ENCODE data around the gene ST3GAL3.

DNA sequence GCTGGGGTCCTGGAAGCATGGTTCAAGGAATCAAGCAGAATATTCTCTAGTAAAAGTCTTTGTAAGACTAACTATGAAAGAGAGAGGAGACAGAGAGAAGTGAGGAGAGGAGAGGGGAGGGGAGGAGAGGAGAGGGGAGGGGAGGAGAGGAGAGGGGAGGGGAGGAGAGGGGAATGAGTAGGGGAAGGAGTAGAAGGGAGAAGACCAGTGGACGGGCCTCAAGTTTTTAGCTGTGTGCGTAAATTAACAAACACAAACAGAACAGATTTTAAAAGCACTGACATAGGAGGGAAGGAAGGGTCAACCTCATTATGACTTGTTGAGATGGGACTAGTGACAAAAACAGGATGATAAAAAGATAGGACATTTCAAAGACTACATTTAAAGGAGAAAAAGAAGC lies 62.8 kb downstream of the ST3GAL3 start:
- TF ChIP-seq, protein P1, sequence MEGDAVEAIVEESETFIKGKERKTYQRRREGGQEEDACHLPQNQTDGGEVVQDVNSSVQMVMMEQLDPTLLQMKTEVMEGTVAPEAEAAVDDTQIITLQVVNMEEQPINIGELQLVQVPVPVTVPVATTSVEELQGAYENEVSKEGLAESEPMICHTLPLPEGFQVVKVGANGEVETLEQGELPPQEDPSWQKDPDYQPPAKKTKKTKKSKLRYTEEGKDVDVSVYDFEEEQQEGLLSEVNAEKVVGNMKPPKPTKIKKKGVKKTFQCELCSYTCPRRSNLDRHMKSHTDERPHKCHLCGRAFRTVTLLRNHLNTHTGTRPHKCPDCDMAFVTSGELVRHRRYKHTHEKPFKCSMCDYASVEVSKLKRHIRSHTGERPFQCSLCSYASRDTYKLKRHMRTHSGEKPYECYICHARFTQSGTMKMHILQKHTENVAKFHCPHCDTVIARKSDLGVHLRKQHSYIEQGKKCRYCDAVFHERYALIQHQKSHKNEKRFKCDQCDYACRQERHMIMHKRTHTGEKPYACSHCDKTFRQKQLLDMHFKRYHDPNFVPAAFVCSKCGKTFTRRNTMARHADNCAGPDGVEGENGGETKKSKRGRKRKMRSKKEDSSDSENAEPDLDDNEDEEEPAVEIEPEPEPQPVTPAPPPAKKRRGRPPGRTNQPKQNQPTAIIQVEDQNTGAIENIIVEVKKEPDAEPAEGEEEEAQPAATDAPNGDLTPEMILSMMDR (conservative IDR thresholded peaks at IDR 0.05 in 1 of 2, IDR thresholded peaks at IDR 0.05 in 1 of 2; ENCODE audit: low read depth in 1 of 2, low read length in 2 of 2), result no peak
- TF ChIP-seq EZH2 (IDR thresholded peaks at IDR 0.05; ENCODE audit: low read length, missing control alignments), result no peak
